Neutrophil (primary cell): ENCODE measurements around the gene TNFSF8.
A peak's percentile ranks its signal among the peaks of the same experiment; 100 is the strongest.

ENCODE experiments used
- H3K27ac ChIP-seq: fragments of 200-600 bp; sonication (generic); 2 replicates; pipeline ENCODE4 v1.5.1; 2016; ENCODE audit warnings: mild to moderate bottlenecking, moderate library complexity
- H3K27me3 ChIP-seq: fragments of 200-600 bp; sonication (generic); 2 replicates; pipeline ENCODE4 v1.6.0; 2016; ENCODE audit warnings: mild to moderate bottlenecking
- H3K36me3 ChIP-seq: fragments of 200-600 bp; sonication (generic); 2 replicates; pipeline ENCODE4 v1.5.1; 2017
- H3K4me1 ChIP-seq, 2 experiments: fragments of 200-600 bp in 1 of 2; sonication (generic) in 1 of 2; 1 replicate in 1 of 2; 2 replicates in 1 of 2; pipeline versions ENCODE4 v1.5.1 to v1.6.1; 2013 to 2016; ENCODE audit warnings: low read depth in 1 of 2, low read length in 1 of 2, mild to moderate bottlenecking in 1 of 2, moderate library complexity in 1 of 2; ENCODE audit not compliant: control insufficient read depth in 1 of 2, insufficient read depth in 1 of 2
- H3K4me3 ChIP-seq, 2 experiments: fragments of 200-600 bp in 1 of 2; sonication (generic) in 1 of 2; 1 replicate in 1 of 2; 2 replicates in 1 of 2; pipeline ENCODE4 v1.5.1; 2013 to 2016; ENCODE audit warnings: low read depth in 1 of 2, low read length in 1 of 2, mild to moderate bottlenecking in 1 of 2, moderate library complexity in 1 of 2
- H3K9me3 ChIP-seq: fragments of 200-600 bp; sonication (generic); 2 replicates; pipeline ENCODE4 v1.5.1; 2016
- TF ChIP-seq, protein P1 (sequence below): fragments of 200-600 bp; sonication (generic); IDR thresholded peaks from 2 replicates; pipeline ENCODE4 v1.5.1; 2016; ENCODE audit warnings: antibody characterized with exemption

Gene TNFSF8

DNA sequence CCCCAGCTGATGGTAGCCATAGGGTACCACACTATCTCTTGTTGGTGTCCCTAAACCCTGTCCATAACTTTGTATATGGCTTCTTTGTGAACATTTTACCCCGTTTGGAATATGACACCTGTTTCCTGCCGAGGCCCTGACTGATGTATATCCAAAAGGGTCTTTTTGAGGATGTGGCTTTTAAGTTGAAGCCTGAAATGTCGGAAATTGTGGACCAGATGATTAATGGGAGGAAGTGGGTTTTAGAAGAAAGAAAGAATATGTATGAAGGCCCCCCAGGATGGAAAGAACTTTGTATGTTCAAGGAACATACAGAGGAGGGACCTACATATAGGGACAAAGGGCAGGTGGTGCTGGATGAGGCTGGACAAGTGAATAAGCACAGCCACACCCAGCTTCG lies 16.7 kb upstream of the TNFSF8 start:
- no peaks in the 10 kb centered on the region for H3K9me3 ChIP-seq
- H3K4me1 ChIP-seq = peaks cover 0 to 10% of the 10 kb centered on the region in 2 experiments
- no peaks in the 10 kb centered on the region for H3K36me3 ChIP-seq
- no peak overlapping the region for H3K27ac ChIP-seq
- H3K4me3 ChIP-seq = no peak overlapping the region
- TF ChIP-seq, protein P1, sequence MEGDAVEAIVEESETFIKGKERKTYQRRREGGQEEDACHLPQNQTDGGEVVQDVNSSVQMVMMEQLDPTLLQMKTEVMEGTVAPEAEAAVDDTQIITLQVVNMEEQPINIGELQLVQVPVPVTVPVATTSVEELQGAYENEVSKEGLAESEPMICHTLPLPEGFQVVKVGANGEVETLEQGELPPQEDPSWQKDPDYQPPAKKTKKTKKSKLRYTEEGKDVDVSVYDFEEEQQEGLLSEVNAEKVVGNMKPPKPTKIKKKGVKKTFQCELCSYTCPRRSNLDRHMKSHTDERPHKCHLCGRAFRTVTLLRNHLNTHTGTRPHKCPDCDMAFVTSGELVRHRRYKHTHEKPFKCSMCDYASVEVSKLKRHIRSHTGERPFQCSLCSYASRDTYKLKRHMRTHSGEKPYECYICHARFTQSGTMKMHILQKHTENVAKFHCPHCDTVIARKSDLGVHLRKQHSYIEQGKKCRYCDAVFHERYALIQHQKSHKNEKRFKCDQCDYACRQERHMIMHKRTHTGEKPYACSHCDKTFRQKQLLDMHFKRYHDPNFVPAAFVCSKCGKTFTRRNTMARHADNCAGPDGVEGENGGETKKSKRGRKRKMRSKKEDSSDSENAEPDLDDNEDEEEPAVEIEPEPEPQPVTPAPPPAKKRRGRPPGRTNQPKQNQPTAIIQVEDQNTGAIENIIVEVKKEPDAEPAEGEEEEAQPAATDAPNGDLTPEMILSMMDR = no peak
- H3K27me3 ChIP-seq = peaks cover 7% of the 10 kb centered on the region

DNA sequence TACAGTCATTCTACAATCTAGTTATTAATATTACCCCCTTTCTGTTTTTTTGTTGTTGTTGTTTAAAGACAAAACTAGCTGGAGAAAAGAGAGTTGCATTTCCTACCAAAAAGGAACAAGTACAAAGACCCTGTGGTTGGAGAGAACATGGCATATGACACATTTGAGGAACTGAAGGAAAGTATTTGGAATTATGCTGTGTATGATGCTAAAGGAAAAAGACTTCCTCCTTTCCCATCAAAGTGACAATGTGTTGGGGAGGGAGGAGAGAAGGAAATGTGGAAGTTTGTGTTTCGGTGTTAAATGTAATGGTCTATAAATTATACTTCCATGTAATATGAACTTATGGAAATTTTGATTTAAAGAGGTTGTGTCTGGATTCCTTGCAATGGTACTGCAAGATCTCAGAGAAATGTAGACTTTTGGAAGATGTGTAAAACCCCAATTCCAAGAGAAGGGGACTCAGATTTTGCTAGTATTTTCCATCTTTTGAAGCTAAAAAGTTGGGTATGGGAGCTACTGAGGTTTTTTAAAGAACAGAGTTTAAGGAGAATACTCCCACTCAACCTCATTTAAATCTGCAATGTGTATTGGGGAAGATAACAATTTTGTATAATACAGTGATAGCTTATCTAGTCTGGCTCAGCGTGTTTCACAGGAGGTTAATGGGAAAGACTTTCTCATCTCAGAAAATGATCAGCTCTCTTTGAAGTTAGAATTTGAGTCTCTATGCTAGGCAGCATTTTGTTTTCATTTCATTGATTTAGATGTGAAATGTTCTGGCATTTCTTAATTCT lies 15.4 kb upstream of the TNFSF8 start:
- Histone ChIP-seq H3K9me3 (no peaks in the 10 kb centered on the region), H3K27me3 (peaks cover 7% of the 10 kb centered on the region), H3K4me3 (no peak overlapping the region), H3K27ac (no peak overlapping the region), H3K4me1 (no peaks in the 10 kb centered on the region), H3K36me3 (no peaks in the 10 kb centered on the region)
- TF ChIP-seq, protein P1 = no peak

DNA sequence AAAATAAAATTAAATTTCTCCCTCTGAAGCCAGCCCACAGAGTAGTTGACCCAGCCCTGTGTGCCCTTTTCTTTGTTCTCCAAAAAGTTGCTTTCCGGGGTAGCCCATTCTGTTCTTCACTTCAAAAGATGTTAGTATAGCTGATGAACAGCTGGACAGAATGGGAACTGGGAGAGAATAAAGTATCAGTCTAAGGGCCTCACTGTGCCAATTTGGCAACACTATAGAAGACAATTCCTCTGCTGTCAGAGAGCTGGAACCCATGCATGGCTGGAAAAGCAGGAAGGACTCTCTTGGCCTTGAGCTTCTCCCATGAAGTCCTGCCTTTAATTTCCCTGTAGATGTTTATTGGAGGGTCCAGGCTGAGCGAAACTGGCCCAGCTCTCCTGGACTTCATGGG lies 11.0 kb upstream of the TNFSF8 start:
- no peak overlapping the region for H3K27ac ChIP-seq
- H3K9me3 ChIP-seq = no peaks in the 10 kb centered on the region
- H3K36me3 ChIP-seq = no peaks in the 10 kb centered on the region
- peaks cover 25 to 26% of the 10 kb centered on the region in 2 experiments for H3K4me1 ChIP-seq
- TF ChIP-seq, protein P1 = no peak
- no peaks in the 10 kb centered on the region for H3K27me3 ChIP-seq
- no peak overlapping the region for H3K4me3 ChIP-seq

DNA sequence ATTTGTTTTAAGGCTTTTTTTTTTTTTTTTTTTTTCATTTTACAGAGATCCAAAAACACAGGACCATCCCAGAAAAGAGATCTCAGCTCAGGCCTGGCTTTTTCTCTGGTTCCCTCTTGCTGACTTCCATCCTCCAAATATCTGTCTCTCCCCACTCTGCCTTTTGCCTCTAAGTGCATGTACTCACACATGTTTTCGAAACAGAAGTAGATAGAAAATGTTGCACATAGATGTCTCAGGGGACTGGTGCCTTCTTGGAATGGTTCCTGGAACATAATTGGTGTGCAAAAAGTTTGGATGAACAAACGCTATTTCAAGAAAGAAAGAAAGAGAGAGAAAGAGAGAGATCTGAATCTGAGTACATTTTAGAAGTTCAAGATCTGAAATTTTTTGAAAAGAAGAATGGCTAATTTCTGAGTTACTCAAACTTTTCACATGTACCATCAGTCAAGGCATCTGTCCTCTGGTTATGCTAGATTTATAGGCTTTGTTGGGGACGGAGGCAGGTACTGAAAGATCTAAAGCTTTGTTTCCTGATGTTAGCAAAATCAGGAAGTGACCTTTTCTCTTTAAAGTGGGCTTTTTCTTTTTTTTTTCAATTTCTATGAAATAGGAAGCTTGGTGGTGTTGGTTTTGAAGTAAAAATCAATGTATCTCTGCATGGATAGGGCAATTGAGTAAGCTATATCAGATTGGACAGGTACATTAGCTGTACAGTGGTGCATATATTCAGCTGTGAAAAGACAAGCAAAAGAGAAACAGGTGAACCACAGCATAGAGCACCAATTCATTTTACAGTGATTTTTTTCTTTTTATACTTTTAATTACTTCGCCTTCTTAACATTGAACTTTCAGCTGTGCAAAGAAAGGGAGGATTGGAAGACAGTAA lies 8.5 kb upstream of the TNFSF8 start:
- peaks cover 27% of the 10 kb centered on the region in 2 experiments for H3K4me1 ChIP-seq
- no peak overlapping the region for H3K4me3 ChIP-seq
- H3K27ac ChIP-seq = peak overlapping the region; percentile 58

GRCh38 chr9:114937516-114937915 lies 7.1 kb upstream of the TNFSF8 start:
- no peaks in the 10 kb centered on the region for H3K9me3 ChIP-seq
- H3K27me3 ChIP-seq = no peaks in the 10 kb centered on the region
- no peak overlapping the region for H3K4me3 ChIP-seq
- peak overlapping the region; percentile 41 for H3K27ac ChIP-seq
- no peaks in the 10 kb centered on the region for H3K36me3 ChIP-seq
- TF ChIP-seq, protein P1 = no peak
- peaks cover 27% of the 10 kb centered on the region in 2 experiments for H3K4me1 ChIP-seq

More for the DNA sequence above, 8.5 kb upstream of the TNFSF8 start:
- Histone ChIP-seq H3K36me3 (no peaks in the 10 kb centered on the region), H3K9me3 (no peaks in the 10 kb centered on the region), H3K27me3 (no peaks in the 10 kb centered on the region)
- TF ChIP-seq, protein P1 = no peak
